Measurements from ENCODE around the gene CNNM1. TPM values are rescaled to one million over a fixed set of nuclear protein-coding genes. Genes with fewer than 3 reads are reported as not detected.

The CNNM1 gene
- total RNA-seq, 1 experiment from 2014 or later, result not detected

DNA sequence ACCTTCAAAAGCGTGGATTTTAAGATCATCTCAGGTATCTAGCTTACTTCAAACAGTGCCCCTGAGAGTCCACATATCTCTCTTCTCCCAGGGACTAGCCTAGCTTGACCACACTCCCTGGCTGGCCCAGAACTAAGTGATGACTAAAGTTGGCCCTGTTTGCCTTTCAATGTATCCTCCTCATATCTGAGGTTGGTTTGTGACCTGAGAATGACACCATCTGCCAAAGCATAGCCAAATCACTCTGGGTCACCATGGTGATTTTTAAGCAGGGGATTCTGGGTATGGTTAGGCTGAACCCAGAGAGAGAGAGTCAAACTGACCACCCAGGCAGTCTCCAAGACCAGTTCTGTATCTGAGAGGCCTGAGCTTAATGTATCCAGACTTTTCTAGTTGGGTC is 16.2 kb downstream of the CNNM1 start:
- RAD21 ChIA-PET (ENCODE audit: low non-redundant PET in 1 of 2, low total read pairs in 2 of 2, uncharacterized antibody in 2 of 2, unreplicated experiment in 2 of 2), result no interaction called here
- DNase-seq (ENCODE audit: low read depth, low spot score), result no peak
- H3K4me1 ChIP-seq (ENCODE audit: control insufficient read depth in 1 of 2, insufficient read depth in 2 of 2, low read length in 2 of 2), result no peaks in the 10 kb centered on the region

DNA sequence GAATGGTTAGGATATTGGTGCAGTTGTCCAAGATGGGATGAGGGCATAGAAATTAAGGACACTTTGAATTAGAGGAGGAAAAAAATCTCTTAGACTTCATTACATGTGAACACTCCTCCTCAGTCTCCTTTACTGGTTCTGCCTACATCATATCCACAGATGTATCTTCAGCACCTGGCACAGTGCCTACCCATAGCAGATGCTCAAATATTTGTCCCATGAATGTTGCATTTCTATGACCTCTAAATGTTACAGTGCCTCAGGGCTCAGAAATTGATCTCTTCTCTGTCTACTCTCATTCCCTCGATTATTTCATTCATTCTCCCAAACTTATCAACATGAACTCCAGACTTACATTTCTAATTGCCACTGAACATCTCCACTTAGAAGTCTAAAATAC is 17.1 kb downstream of the CNNM1 start:
- no peak for ATAC-seq
- Histone ChIP-seq H3K36me3 (ENCODE audit: control insufficient read depth in 1 of 2, insufficient read depth in 2 of 2, low read length in 2 of 2) (no peaks in the 10 kb centered on the region), H3K4me1 (ENCODE audit: control insufficient read depth in 1 of 2, insufficient read depth in 2 of 2, low read length in 2 of 2) (no peaks in the 10 kb centered on the region), H3K79me2 (ENCODE audit: insufficient read depth, low read length) (no peaks in the 10 kb centered on the region), H4K20me1 (ENCODE audit: insufficient read depth) (no peaks in the 10 kb centered on the region), H3K4me3 (replicated peaks in 1 of 2; ENCODE audit: low read depth in 1 of 2, low read length in 2 of 2) (no peak overlapping the region), H3K9me3 (ENCODE audit: control insufficient read depth in 1 of 2, insufficient read depth in 1 of 2, low read depth in 1 of 2, low read length in 2 of 2) (no peaks in the 10 kb centered on the region), H3K27me3 (ENCODE audit: insufficient read depth, low read length) (peaks cover 25% of the 10 kb centered on the region), H3K27ac (ENCODE audit: low read depth, low read length) (no peak overlapping the region), H3K4me2 (ENCODE audit: low read length) (no peak overlapping the region), H3K9me2 (ENCODE audit: insufficient read depth) (no peaks in the 10 kb centered on the region), H2AFZ (ENCODE audit: low read depth, low read length, poor library complexity, severe bottlenecking) (no peak overlapping the region), H3K9ac (ENCODE audit: low read length) (no peak overlapping the region)
- no peak for DNase-seq (ENCODE audit: low read depth, low spot score)
- RAD21 ChIA-PET (ENCODE audit: low non-redundant PET in 1 of 2, low total read pairs in 2 of 2, uncharacterized antibody in 2 of 2, unreplicated experiment in 2 of 2), result no interaction called here
- intact Hi-C loops (cut with micrococcal nuclease), result no loop called here
- POLR2A ChIA-PET, result no interaction called here
- CTCF ChIA-PET, result no interaction called here
- no TSS peak for BruUV-seq (replicated peaks)
- TF ChIP-seq EZH2phosphoT487 (IDR thresholded peaks at IDR 0.05; ENCODE audit: borderline replicate concordance) (no peak), FOSL1 (IDR thresholded peaks at IDR 0.05; ENCODE audit: low read depth) (no peak), EGR1 (IDR thresholded peaks at IDR 0.05; ENCODE audit: low read depth) (no peak), ELF1 (IDR thresholded peaks at IDR 0.05; ENCODE audit: borderline replicate concordance, low read depth) (no peak), SP1 (IDR thresholded peaks at IDR 0.05; ENCODE audit: low read depth) (no peak), EZH2 (IDR thresholded peaks at IDR 0.05) (no peak), CBX3 (IDR thresholded peaks at IDR 0.05; ENCODE audit: low read depth) (no peak), TCF7L2 (IDR thresholded peaks at IDR 0.05; ENCODE audit: borderline replicate concordance, extremely low read depth, insufficient read depth, insufficient read length) (no peak)
- TF ChIP-seq, protein P1, sequence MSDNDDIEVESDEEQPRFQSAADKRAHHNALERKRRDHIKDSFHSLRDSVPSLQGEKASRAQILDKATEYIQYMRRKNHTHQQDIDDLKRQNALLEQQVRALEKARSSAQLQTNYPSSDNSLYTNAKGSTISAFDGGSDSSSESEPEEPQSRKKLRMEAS (IDR thresholded peaks at IDR 0.05), result no peak
- TF ChIP-seq, protein P2, sequence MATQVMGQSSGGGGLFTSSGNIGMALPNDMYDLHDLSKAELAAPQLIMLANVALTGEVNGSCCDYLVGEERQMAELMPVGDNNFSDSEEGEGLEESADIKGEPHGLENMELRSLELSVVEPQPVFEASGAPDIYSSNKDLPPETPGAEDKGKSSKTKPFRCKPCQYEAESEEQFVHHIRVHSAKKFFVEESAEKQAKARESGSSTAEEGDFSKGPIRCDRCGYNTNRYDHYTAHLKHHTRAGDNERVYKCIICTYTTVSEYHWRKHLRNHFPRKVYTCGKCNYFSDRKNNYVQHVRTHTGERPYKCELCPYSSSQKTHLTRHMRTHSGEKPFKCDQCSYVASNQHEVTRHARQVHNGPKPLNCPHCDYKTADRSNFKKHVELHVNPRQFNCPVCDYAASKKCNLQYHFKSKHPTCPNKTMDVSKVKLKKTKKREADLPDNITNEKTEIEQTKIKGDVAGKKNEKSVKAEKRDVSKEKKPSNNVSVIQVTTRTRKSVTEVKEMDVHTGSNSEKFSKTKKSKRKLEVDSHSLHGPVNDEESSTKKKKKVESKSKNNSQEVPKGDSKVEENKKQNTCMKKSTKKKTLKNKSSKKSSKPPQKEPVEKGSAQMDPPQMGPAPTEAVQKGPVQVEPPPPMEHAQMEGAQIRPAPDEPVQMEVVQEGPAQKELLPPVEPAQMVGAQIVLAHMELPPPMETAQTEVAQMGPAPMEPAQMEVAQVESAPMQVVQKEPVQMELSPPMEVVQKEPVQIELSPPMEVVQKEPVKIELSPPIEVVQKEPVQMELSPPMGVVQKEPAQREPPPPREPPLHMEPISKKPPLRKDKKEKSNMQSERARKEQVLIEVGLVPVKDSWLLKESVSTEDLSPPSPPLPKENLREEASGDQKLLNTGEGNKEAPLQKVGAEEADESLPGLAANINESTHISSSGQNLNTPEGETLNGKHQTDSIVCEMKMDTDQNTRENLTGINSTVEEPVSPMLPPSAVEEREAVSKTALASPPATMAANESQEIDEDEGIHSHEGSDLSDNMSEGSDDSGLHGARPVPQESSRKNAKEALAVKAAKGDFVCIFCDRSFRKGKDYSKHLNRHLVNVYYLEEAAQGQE (IDR thresholded peaks at IDR 0.05; ENCODE audit: low read depth), result no peak
- TF ChIP-seq, protein P3, sequence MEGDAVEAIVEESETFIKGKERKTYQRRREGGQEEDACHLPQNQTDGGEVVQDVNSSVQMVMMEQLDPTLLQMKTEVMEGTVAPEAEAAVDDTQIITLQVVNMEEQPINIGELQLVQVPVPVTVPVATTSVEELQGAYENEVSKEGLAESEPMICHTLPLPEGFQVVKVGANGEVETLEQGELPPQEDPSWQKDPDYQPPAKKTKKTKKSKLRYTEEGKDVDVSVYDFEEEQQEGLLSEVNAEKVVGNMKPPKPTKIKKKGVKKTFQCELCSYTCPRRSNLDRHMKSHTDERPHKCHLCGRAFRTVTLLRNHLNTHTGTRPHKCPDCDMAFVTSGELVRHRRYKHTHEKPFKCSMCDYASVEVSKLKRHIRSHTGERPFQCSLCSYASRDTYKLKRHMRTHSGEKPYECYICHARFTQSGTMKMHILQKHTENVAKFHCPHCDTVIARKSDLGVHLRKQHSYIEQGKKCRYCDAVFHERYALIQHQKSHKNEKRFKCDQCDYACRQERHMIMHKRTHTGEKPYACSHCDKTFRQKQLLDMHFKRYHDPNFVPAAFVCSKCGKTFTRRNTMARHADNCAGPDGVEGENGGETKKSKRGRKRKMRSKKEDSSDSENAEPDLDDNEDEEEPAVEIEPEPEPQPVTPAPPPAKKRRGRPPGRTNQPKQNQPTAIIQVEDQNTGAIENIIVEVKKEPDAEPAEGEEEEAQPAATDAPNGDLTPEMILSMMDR (IDR thresholded peaks at IDR 0.05 in 2 of 3, conservative IDR thresholded peaks at IDR 0.05 in 1 of 3; ENCODE audit: borderline replicate concordance in 1 of 3, insufficient read depth in 1 of 3, low read depth in 2 of 3, low read length in 2 of 3), result no peak

More for the DNA sequence above, 16.2 kb downstream of the CNNM1 start:
- POLR2A ChIA-PET, result no interaction called here
- H3K27me3 ChIP-seq (ENCODE audit: insufficient read depth, low read length), result peaks cover 23% of the 10 kb centered on the region; the same call in 1 of the 2 replicates
- no peaks in the 10 kb centered on the region for H3K9me3 ChIP-seq (ENCODE audit: control insufficient read depth in 1 of 2, insufficient read depth in 1 of 2, low read depth in 1 of 2, low read length in 2 of 2)
- TF ChIP-seq, protein P4, sequence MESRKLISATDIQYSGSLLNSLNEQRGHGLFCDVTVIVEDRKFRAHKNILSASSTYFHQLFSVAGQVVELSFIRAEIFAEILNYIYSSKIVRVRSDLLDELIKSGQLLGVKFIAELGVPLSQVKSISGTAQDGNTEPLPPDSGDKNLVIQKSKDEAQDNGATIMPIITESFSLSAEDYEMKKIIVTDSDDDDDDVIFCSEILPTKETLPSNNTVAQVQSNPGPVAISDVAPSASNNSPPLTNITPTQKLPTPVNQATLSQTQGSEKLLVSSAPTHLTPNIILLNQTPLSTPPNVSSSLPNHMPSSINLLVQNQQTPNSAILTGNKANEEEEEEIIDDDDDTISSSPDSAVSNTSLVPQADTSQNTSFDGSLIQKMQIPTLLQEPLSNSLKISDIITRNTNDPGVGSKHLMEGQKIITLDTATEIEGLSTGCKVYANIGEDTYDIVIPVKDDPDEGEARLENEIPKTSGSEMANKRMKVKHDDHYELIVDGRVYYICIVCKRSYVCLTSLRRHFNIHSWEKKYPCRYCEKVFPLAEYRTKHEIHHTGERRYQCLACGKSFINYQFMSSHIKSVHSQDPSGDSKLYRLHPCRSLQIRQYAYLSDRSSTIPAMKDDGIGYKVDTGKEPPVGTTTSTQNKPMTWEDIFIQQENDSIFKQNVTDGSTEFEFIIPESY (IDR thresholded peaks at IDR 0.05; ENCODE audit: extremely low read depth, insufficient replicate concordance, low read length), result no peak
- TF ChIP-seq ZFX (IDR thresholded peaks at IDR 0.05), result no peak
- H4K20me1 ChIP-seq (ENCODE audit: insufficient read depth), result no peaks in the 10 kb centered on the region
- H3K4me3 ChIP-seq (replicated peaks in 1 of 2; ENCODE audit: low read depth in 1 of 2, low read length in 2 of 2), result no peak overlapping the region
- no peak; the same call in 1 of the 2 replicates for ATAC-seq
- no peaks in the 10 kb centered on the region for H3K36me3 ChIP-seq (ENCODE audit: control insufficient read depth in 1 of 2, insufficient read depth in 2 of 2, low read length in 2 of 2)
- no peaks in the 10 kb centered on the region for H3K9me2 ChIP-seq (ENCODE audit: insufficient read depth)
- H3K9ac ChIP-seq (ENCODE audit: low read length), result no peak overlapping the region
- no peak overlapping the region for H3K27ac ChIP-seq (ENCODE audit: low read depth, low read length)
- BruUV-seq (replicated peaks), result no TSS peak
- intact Hi-C loops (cut with micrococcal nuclease), result no loop called here
- CTCF ChIA-PET, result no interaction called here
- H3K4me2 ChIP-seq (ENCODE audit: low read length), result no peak overlapping the region
- H2AFZ ChIP-seq (ENCODE audit: low read depth, low read length, poor library complexity, severe bottlenecking), result no peak overlapping the region
- H3K79me2 ChIP-seq (ENCODE audit: insufficient read depth, low read length), result no peaks in the 10 kb centered on the region
